Raji (cell line): ENCODE data around the gene PVALEF.

ENCODE experiments used
- POLR2A ChIP-seq: IDR thresholded peaks from 2 replicates; pipeline ENCODE4 v1.6.1; 2011; ENCODE audit warnings: low read depth, low read length, control low read depth; ENCODE audit not compliant: insufficient read depth

PVALEF gene

DNA sequence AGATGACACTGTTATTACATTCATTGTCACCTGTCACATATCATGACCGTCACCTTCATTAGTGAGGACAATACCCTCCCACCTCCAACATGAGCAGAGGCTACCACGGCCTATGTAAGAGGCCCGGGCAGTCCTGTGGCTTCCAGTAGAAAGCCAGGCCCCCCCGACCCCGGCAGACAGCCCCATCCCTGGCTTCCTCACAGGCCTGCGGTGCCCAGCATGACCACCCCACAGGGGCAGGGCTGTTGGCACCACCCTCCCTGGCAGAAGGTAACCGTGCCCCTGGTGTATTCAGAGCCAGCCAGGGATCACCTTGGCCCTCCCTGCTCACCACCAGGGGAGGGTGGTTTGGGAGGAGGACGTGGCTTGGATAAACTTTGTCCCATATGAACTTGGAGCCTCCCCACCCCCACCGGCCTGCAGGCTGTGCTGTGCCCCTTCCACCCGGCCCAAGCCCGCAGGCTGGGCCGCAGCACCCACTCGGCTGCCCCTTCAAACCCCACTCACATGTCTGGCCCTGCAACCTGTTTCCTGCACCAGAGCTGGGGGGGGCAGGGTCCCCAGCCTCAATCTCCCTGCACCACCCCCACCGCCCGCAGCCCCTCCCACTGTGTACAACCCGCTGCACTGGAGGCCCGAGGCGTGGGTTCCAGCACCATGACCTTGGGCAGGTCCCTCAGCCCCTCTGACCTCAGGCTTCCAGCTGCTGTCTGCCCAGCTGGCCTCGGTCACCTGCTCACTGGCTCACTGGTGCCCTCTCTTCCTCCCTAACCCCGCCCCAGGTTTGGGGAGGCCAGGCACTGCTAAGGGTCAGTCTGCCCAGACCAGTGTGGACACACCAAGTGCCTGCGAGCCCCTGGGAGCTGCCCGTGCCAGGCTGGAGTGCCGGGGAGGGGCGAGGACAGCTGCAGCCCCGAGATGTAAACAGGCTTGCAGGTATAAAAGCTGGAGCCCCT is 13.1 kb downstream of the PVALEF start:
- no peak for TF ChIP-seq POLR2A

DNA sequence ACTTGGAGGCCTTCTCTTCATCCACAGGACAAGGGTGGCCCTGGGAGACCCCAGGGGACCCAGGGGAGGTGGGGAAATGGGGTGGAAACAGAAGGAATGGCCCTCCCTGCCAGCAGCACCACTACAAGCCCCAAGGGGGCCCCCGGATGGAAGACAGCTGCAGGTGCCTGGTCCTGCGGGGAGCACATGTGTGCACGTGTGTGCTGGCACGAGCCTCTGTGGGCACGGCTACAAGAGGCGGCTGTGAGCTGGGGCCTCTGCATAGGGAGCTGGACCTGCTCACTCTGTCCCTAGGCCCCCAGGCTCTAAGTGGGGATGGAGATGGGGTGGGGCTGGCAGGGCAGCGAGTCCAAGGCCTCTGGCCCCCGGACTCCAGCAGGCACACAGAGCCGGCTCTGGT is 13.9 kb downstream of the PVALEF start:
- no peak for TF ChIP-seq POLR2A

DNA sequence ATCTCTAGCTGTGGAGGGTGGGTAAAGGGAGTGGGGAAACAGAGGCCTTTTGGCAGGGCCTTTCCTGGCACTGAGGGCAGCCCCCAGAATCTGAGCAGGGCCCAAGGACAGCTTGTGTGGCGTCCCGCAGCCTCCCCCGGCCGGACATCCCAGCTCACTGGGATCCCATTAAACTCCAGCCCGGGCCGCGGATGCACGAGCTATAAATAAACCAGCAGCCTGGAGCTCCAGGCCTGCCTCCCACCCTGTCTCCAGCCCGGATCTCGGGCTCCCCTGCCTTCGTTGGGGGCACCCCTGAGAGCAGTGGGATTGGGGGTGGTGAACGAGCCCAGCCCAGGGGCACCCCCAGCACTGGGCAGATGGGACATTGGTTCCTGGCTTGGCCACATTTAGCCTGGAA is 14.6 kb downstream of the PVALEF start:
- no peak for TF ChIP-seq POLR2A

DNA sequence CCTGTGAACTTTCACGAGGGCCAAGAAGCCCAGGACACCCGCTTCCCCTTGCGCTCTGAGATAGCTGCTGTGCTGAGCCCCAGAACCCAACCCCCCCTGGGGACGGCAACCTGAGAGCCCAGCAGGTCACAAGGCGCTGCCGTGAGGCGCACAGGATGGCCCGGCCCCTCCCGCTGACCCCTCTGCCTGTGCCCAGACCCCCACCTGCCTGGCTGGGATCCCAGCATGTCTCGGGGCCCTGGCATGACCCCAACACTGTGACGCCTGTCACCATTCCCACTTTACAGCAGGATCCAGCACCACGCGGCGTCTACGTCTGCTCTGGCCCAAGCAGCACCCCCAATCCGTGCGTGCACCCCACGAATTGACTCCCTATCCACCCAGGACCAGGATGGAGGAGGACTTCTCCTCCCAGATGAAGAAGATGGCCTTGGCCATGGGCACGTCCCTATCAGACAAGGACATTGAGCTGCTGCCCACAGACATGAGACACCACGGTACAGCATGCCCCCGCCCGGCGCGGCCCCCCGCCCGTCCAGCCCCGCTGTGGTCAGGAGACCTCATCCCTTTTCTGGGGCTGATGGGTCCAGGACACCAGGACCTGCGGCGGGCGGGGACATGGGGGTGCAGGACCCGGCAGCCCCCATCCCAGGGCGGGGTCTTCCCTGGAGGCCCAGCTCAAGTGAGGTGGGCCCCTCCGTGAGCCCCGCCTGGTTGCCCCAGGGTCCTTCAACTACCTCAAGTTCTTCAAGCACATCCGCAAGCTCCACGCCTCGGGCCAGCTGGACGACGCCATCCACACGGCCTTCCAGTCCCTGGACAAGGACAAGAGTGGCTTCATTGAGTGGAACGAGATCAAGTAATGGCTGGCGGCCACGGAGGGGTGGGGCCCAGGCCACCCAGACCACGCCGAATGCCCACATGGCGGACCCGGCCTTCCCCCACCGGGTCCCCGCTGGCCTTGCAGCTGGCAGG is 15.8 kb downstream of the PVALEF start:
- TF ChIP-seq POLR2A: no peak

DNA sequence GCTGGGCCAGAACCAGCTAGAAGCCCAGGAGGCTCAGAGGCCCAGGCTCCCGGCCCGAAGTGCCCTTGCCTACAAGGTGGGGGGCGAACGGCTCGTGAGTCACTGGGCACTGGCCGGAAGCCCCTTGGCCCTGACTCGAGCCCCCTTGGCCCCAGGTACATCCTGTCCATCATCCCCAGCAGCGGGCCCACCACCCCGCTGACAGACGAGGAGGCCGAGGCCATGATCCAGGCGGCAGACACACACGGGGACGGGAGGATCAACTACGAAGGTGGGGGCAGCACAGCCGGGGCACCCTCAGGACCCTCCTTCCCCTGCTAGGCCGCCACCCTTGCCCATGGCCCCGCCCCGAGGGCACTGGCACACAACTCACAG is 16.5 kb downstream of the PVALEF start:
- no peak for TF ChIP-seq POLR2A

DNA sequence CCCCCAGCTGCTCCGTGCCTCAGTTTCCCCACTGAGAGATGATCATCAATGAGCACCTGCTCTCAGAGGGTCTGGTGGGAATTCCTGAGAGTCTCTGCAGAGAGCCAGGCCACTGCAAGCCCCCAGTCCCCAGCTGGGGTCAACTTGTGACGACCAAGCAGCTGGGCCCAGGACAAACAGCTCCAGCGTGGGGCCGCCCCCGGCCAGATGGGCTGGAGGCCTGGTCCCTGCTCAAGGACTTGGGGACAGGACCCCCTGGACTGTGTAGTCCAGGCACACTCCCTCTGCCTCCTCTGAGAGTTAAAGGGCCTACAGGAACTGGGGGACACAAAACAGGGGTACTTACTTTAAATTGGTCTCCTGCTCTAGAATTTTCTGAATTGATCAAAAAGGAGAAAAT is 17.3 kb downstream of the PVALEF start:
- TF ChIP-seq POLR2A: no peak

DNA sequence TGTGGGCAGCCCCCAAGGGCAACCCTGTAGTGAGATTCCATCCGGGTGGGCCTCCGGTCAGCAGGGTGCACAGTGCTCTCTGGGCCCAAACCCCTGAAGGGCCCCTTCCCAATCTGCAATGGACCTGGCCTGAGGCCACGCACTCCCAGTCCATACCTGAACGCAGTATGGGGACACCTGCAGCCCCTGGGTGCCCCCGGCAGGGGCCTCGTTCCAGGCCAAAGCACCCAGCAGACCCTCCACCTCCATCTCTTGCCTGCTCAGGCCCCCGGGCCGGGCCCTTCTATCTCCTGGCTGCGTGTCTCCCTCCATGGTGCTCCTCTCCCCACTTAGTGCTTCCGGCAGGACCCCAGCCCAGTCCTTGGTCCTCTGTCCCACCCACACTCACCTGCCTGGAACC is 18.0 kb downstream of the PVALEF start:
- no peak for TF ChIP-seq POLR2A

DNA sequence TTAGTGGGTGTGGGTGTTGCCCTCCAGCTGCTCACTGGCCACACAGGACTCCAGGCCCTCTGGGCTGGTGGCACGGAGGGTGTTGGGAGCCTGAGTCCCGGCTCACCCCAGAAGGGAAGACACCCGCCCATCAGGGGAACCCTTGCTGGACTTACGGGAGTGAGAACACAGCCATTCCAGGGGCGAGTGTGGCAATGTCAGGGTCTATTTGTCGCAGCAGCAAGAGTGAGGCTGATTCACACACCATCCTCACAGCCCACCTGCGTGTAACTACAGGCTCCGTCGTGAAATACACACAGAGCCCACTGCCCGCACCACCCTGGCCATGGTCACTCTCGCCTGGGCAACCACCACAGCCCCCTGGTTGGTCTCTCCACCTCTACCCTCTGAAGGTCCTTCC is 18.5 kb downstream of the PVALEF start:
- no peak for TF ChIP-seq POLR2A

DNA sequence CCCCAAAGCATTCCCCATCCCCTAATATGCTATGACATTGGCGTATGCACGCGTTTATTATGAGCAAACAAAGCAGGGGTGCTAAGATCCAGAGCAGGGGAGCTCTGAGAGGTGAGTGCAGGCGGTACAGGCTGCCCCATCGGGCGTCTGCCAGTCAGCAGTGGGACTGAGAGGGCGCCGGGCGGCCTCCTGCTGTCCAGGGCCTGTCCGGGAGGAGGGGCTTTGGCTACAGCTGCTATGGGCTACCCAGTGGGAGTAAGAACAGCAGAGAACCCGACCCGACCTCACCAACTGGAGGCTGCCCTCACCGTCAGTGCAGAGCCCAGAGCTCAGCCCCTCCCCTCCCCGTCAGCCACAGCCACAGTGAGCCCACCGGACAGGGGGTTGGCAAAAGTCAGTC is 19.2 kb downstream of the PVALEF start:
- no peak for TF ChIP-seq POLR2A

DNA sequence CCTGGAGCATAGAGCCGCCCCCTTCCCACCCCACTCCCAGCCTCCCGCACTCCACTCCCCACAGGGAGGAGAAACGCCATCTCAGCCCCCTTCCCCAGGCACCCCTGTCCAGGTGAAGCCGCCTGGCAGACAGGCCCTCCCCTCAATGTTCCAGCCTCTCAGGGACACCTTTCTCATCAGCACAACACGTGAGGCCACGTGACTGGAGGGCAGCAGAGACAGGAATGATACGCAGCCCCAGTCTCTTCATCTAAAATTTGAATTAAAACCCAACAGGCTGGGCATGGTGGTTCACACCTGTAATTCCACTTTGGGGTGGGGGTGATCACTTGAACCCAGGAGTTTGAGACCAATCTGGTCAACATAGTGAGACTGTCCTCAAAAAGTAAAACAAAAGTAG is 20.9 kb downstream of the PVALEF start:
- no peak for TF ChIP-seq POLR2A

DNA sequence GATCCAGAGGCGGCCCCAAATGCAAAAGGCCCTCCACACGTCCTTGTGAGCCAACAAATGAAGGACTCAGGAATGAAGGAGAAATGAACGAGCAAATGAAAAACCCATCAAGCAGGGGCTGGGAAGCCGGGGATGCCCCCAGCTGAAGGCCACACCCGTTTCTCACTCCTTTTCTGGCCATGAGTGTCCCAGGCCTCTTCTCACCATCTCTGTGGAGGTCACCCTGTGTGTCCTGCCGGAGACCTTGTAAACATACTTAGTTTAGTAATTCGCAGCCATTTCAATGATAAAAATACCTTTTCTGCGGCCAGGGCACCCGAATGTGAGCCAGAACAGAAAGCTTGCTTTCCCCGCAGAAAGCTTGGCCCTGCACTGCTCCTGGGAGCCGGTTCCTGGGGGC is 21.8 kb downstream of the PVALEF start:
- no peak for TF ChIP-seq POLR2A

DNA sequence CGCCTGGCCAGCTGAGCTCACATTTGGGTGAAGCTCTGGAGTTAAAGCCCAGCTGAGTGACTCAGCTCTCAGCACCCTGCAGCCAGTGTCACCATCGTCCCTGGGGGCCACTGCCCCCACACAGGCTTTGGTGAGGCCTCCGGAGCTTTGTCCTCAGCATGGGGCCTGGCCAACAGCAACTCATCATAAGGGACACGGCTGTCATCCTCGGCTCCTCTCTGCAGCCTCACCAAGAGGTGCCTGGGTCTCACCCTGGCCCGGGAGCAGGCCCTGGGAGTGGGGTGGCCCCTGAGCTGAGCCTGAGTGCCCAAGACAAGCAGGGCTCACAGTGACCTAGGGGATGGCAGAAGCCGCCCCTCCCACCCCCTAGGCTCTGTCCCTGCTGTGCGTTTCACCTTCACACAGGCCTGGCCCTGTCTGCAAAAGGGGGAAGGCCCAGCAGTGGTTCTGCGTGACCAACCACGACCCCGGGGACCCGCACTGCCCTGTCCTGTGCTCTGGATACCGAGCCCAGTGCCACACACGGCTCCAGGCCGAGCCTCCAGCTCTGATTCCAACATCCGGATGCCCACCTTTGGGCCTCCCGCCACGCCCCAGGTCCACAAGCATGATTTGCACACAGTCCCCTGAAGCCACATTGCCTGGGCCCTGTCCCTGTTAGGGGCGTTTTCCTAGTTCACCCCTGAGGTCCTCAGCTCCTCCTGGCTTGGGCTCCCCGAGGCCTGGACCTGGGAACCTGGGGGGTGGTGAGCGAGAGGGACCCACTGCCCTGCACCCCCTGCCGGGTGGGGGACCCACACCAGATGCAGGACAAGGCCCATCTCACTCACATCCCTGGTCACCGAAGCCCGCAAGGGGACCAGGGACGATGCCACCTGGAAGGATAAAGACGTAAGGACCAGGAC is 22.5 kb downstream of the PVALEF start:
- TF ChIP-seq POLR2A: no peak

DNA sequence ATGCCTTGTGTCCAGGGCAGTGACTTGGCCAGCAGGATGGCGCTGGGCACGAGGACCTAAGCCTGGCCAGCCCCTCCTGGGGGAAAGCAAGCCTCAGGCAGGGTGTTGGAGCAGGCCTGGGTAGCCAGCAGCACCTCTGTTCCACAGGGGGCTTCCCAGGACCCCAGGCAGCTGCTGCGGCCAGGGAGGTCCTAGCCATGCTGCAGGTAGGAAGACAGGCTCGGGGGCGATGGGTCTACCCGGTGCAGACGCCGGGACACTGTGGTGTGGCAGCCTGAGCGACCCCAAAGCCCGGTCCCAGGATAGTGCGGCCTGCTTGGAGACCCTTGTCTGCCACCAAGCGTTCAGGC is 23.2 kb downstream of the PVALEF start:
- TF ChIP-seq POLR2A: no peak

DNA sequence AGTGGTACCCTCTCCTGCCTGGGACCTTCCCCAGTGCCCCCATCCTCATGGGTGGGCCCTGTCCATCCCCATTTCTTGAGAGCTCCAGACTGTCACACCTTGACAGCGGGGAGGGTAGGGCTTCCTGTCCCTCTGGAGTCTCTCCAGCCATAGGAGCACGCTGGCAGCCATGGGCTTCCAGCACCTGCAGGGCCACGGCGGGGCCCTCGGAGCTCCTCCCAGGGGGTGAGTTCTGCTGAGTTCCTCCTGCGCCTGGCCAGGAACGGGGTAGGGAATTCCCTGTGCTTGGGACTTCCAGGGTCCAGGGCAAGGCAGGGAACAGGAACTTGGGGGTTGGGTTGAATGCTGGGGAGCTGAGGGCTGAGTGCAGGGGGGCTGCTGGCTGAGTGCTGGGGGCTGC is 23.7 kb downstream of the PVALEF start:
- TF ChIP-seq POLR2A: no peak

DNA sequence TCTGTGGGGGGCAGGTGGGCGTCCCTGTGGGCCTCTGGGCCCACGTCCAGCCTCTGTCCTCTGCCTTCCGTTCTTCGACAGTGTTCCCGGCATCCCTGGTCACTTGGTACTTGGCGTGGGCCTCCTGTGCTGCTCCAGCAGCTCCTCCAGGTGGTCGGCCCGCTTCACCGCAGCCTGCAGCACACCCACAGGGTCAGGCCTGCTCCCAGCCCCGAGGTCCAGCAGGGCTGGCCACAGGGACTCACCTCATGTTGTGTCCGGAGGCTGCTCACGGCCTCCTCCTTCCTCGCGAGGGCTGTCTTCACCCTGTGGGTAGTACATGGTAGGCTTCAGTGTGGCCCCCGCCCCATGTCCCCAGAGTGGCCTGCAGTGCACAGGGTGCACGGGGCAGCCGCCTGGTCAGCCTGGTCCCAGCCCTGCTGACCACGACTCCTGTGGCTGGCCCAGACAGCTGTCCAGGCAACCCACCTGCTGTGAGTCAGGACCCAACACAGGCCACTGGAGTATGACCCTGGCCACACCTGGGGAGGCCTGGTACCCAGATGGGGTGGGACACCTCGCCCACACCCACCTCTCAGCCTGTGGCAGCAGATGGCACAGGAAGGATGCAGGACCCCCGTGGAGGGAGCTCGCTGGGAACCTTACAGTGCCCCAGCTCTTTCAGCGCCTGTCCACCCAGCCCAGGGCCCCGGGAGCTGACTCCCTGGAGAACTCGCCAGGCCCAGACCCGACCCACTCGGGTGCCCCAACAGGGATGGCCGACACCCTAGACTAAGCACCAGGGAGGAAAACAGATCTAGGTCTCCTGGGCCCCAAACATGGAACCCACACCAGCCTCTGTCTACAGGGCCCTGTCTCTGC is 24.6 kb downstream of the PVALEF start:
- TF ChIP-seq POLR2A: no peak

DNA sequence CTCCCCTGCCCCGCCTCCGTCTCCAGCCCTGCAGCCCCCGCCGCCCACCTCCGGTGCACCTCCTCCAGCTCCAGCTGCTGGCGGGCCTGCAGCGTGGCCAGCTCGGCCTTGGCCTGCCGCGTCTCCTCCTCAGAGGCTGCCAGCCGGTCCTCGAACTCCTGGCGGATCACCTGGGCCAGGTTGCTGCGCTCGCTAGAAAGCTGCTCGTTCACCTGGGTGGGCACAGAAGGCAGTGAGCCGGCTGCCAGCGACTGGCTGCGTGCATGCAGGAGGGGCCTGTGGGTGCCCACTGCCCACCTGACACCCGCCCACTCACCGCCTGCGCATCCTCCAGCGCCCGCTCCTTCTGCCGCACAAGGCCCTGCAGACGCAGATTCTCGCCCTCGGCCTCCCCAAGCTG is 25.3 kb downstream of the PVALEF start:
- no peak for TF ChIP-seq POLR2A
